ENCODE data around the gene NAPSA. TPM values are rescaled to one million over a fixed set of nuclear protein-coding genes. Genes with fewer than 3 reads are reported as not detected.

The NAPSA gene
- polyA plus RNA-seq, 1 donor (not counting 4 experiments of a cell fraction or from before 2014, with no cell fraction given): 0.94 TPM

DNA sequence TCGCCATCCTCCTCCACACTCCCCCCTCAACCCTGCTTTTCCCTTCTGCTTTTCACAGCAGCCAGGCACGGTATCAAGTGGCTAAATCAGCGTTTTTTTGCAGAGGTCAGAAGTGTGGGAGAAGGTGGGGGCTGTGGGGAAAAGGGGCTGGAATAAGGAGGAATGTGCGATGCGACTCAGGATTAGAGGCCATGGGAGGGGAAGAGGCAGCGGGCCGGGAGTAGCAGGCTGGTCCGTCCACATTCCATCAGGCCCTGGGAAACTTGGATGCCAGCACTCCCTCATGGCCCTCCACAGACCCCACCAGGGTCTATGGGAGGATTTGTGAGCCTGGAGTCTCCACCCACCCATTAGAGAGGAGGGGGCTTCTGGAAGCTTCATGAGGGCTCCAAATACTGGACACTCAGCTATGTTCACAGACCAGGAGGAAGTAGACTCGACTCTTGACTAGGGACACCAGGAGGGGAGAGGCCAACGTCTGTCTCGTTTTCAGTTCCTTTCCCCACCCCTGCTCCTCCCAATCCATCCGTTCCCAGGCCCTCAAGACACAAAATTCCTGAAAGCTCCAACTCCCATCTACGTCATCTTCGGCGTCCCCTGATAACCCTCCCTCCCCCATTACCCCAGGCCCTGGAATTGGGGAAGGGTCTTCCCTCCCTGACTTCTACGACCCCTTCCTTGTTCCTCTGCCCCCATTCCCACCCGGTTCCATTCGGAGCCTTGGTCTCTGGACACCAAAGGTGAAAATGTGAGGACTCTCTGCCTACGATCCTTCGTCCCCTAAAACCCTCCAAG is 33.0 kb downstream of the NAPSA start:
- FAIRE-seq: no peak
- H3K79me2 ChIP-seq (ENCODE audit: control insufficient read depth, insufficient read depth, low read length): no peaks in the 10 kb centered on the region
- dilution Hi-C loops (cut with MboI; ENCODE audit: extremely low pct_ligation_motif_present, low sequenced_read_pairs): no loop called here
- peaks cover 12% of the 10 kb centered on the region for H3K9me3 ChIP-seq (ENCODE audit: control insufficient read depth, low read depth, low read length)
- H3K4me1 ChIP-seq (ENCODE audit: control insufficient read depth, extremely low read depth, insufficient read depth, low read length): peaks cover 3% of the 10 kb centered on the region
- H2AFZ ChIP-seq (ENCODE audit: control insufficient read depth, low read length): no peak overlapping the region
- H3K9ac ChIP-seq (ENCODE audit: control insufficient read depth, extremely low read depth, insufficient read depth, low read length): no peak overlapping the region
- no peaks in the 10 kb centered on the region for H3K9me1 ChIP-seq (ENCODE audit: control insufficient read depth, extremely low read depth, insufficient read depth, low read length)
- H3K27me3 ChIP-seq (ENCODE audit: control insufficient read depth, extremely low read depth, insufficient read depth, low read length): peaks cover 54% of the 10 kb centered on the region
- DNase-seq (ENCODE audit: low read depth, low spot score): no peak
- no peak overlapping the region for H3K27ac ChIP-seq (ENCODE audit: control insufficient read depth, insufficient read depth, low read length)
- peak overlapping the region in 1 of 3 experiments; percentile 30 for H3K4me3 ChIP-seq (ENCODE audit: control insufficient read depth in 2 of 3, extremely low read depth in 1 of 3, insufficient read depth in 2 of 3, low read depth in 1 of 3, low read length in 3 of 3)
- no peak overlapping the region for H3K4me2 ChIP-seq (ENCODE audit: control insufficient read depth, extremely low read depth, insufficient read depth, low read depth, low read length)
- TF ChIP-seq EZH2 (IDR thresholded peaks at IDR 0.05; ENCODE audit: low read length): no peak
- TF ChIP-seq, protein P1, sequence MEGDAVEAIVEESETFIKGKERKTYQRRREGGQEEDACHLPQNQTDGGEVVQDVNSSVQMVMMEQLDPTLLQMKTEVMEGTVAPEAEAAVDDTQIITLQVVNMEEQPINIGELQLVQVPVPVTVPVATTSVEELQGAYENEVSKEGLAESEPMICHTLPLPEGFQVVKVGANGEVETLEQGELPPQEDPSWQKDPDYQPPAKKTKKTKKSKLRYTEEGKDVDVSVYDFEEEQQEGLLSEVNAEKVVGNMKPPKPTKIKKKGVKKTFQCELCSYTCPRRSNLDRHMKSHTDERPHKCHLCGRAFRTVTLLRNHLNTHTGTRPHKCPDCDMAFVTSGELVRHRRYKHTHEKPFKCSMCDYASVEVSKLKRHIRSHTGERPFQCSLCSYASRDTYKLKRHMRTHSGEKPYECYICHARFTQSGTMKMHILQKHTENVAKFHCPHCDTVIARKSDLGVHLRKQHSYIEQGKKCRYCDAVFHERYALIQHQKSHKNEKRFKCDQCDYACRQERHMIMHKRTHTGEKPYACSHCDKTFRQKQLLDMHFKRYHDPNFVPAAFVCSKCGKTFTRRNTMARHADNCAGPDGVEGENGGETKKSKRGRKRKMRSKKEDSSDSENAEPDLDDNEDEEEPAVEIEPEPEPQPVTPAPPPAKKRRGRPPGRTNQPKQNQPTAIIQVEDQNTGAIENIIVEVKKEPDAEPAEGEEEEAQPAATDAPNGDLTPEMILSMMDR (optimal IDR thresholded peaks at IDR 0.05 in 1 of 3, IDR thresholded peaks at IDR 0.05 in 1 of 3, conservative IDR thresholded peaks at IDR 0.05 in 1 of 3; ENCODE audit: extremely low read depth in 1 of 3, insufficient read depth in 2 of 3, low read length in 3 of 3): no peak
- H3K36me3 ChIP-seq (ENCODE audit: control insufficient read depth in 2 of 2, extremely low read depth in 1 of 2, insufficient read depth in 2 of 2, low read length in 2 of 2): no peaks in the 10 kb centered on the region
- H4K20me1 ChIP-seq (ENCODE audit: control insufficient read depth, extremely low read depth, insufficient read depth, low read length): no peaks in the 10 kb centered on the region

DNA sequence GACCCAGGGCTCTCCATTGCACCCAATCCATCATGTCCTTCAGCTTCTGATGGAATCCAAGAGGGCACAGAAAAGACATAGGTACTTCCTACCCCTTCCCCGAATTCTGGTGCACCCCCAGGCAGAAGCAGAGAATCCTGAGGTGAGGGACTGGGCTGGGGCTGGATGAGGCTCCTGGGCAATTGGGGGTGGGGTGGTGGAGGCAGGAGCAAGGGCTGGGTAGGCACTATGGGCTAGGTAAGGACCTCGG is 33.5 kb downstream of the NAPSA start:
- peaks cover 59% of the 10 kb centered on the region for H3K27me3 ChIP-seq (ENCODE audit: control insufficient read depth, extremely low read depth, insufficient read depth, low read length)
- TF ChIP-seq EZH2 (IDR thresholded peaks at IDR 0.05; ENCODE audit: low read length): no peak
- H3K36me3 ChIP-seq (ENCODE audit: control insufficient read depth in 2 of 2, extremely low read depth in 1 of 2, insufficient read depth in 2 of 2, low read length in 2 of 2): no peaks in the 10 kb centered on the region
- no peak overlapping the region for H3K27ac ChIP-seq (ENCODE audit: control insufficient read depth, insufficient read depth, low read length)
- FAIRE-seq (no peak), DNase-seq (ENCODE audit: low read depth, low spot score) (no peak)
- H3K79me2 ChIP-seq (ENCODE audit: control insufficient read depth, insufficient read depth, low read length): no peaks in the 10 kb centered on the region
- H3K4me1 ChIP-seq (ENCODE audit: control insufficient read depth, extremely low read depth, insufficient read depth, low read length): peaks cover 3% of the 10 kb centered on the region
- H3K4me3 ChIP-seq (ENCODE audit: control insufficient read depth in 2 of 3, extremely low read depth in 1 of 3, insufficient read depth in 2 of 3, low read depth in 1 of 3, low read length in 3 of 3): no peak overlapping the region
- H3K9ac ChIP-seq (ENCODE audit: control insufficient read depth, extremely low read depth, insufficient read depth, low read length): no peak overlapping the region
- H3K9me3 ChIP-seq (ENCODE audit: control insufficient read depth, low read depth, low read length): peaks cover 12% of the 10 kb centered on the region
- H4K20me1 ChIP-seq (ENCODE audit: control insufficient read depth, extremely low read depth, insufficient read depth, low read length): no peaks in the 10 kb centered on the region
- H3K4me2 ChIP-seq (ENCODE audit: control insufficient read depth, extremely low read depth, insufficient read depth, low read depth, low read length): no peak overlapping the region
- no peaks in the 10 kb centered on the region for H3K9me1 ChIP-seq (ENCODE audit: control insufficient read depth, extremely low read depth, insufficient read depth, low read length)
- H2AFZ ChIP-seq (ENCODE audit: control insufficient read depth, low read length): no peak overlapping the region
- dilution Hi-C loops (cut with MboI; ENCODE audit: extremely low pct_ligation_motif_present, low sequenced_read_pairs): no loop called here
